Type B pancreatic cell (in vitro differentiated cells): ENCODE results near the gene CCL24. TPM values are rescaled to one million over a fixed set of nuclear protein-coding genes. Genes with fewer than 3 reads are reported as not detected.
"Not testable (repeated sequence)": the region's sequence is repeated elsewhere in the genome, so short reads cannot be mapped to it uniquely, and the experiment has no call there.

Source experiments
- DNase-seq: peaks from one replicate; pipeline ENCODE4 v3.0.0; 2021; ENCODE audit warnings: mixed read lengths; ENCODE audit not compliant: unreplicated experiment; ENCODE audit errors: extremely low spot score
- H3K27ac Mint-ChIP-seq: 2 replicates; pipeline ENCODE4 v1.8.0; 2021; ENCODE audit warnings: mild to moderate bottlenecking, mixed read lengths
- H3K27me3 Mint-ChIP-seq: 2 replicates; pipeline ENCODE4 v1.8.0; 2021; ENCODE audit warnings: mixed read lengths
- H3K36me3 Mint-ChIP-seq: 2 replicates; pipeline ENCODE4 v1.8.0; 2021; ENCODE audit warnings: mixed read lengths
- H3K4me1 Mint-ChIP-seq: one replicate; pipeline ENCODE4 v1.8.0; 2021; ENCODE audit warnings: mixed read lengths; ENCODE audit not compliant: unreplicated experiment
- H3K4me3 Mint-ChIP-seq: 2 replicates; pipeline ENCODE4 v1.8.0; 2021; ENCODE audit warnings: mild to moderate bottlenecking, mixed read lengths
- H3K9me3 Mint-ChIP-seq: 2 replicates; pipeline ENCODE4 v1.8.0; 2021; ENCODE audit warnings: mixed read lengths
- CTCF ChIP-seq: fragments of 200-600 bp; sonication (generic); conservative IDR thresholded peaks from 2 replicates; pipeline ENCODE4 v1.5.0; 2021; ENCODE audit warnings: antibody characterized with exemption, mild to moderate bottlenecking
- total RNA-seq: library from RNA; stranded (reverse); gene quantifications from 2 replicates; pipeline ENCODE4 v1.2.1, GENCODE V29; 2021; ENCODE audit warnings: low replicate concordance

Gene CCL24
- total RNA-seq, 1 donor from 2014 or later: not detected

- Mint-ChIP-seq H3K27ac (no peak overlapping the region), H3K4me1 (no peaks in the 10 kb centered on the region), H3K36me3 (no peaks in the 10 kb centered on the region), H3K4me3 (no peak overlapping the region), H3K27me3 (peaks cover 6% of the 10 kb centered on the region), H3K9me3 (peaks cover 6% of the 10 kb centered on the region)
- TF ChIP-seq CTCF: no peak
- no peak for DNase-seq
Observed at GRCh38 chr7:75804004-75804403, 9.6 kb downstream of the CCL24 start.

GRCh38 chr7:75802552-75802821 is 11.1 kb downstream of the CCL24 start:
- no peak overlapping the region for H3K4me3 Mint-ChIP-seq
- no peaks in the 10 kb centered on the region for H3K4me1 Mint-ChIP-seq
- no peak overlapping the region for H3K27ac Mint-ChIP-seq
- no peak for TF ChIP-seq CTCF
- H3K27me3 Mint-ChIP-seq: peaks cover 6% of the 10 kb centered on the region
- DNase-seq: no peak
- H3K9me3 Mint-ChIP-seq: peaks cover 6% of the 10 kb centered on the region
- no peaks in the 10 kb centered on the region for H3K36me3 Mint-ChIP-seq

- H3K9me3 Mint-ChIP-seq: no peaks in the 10 kb centered on the region
- H3K4me3 Mint-ChIP-seq: no peak overlapping the region
- no peak overlapping the region for H3K27ac Mint-ChIP-seq
- H3K4me1 Mint-ChIP-seq: no peaks in the 10 kb centered on the region
- H3K27me3 Mint-ChIP-seq: peaks cover 6% of the 10 kb centered on the region
- H3K36me3 Mint-ChIP-seq: no peaks in the 10 kb centered on the region
- DNase-seq: no peak
- no peak for TF ChIP-seq CTCF
Observed at GRCh38 chr7:75798770-75799169, 14.8 kb downstream of the CCL24 start.

- Mint-ChIP-seq H3K27me3 (peaks cover 4% of the 10 kb centered on the region), H3K9me3 (no peaks in the 10 kb centered on the region), H3K4me3 (no peak overlapping the region), H3K36me3 (no peaks in the 10 kb centered on the region), H3K4me1 (no peaks in the 10 kb centered on the region), H3K27ac (no peak overlapping the region)
- DNase-seq: no peak
- TF ChIP-seq CTCF: no peak
Observed at GRCh38 chr7:75796420-75796819, 17.2 kb downstream of the CCL24 start.

DNA sequence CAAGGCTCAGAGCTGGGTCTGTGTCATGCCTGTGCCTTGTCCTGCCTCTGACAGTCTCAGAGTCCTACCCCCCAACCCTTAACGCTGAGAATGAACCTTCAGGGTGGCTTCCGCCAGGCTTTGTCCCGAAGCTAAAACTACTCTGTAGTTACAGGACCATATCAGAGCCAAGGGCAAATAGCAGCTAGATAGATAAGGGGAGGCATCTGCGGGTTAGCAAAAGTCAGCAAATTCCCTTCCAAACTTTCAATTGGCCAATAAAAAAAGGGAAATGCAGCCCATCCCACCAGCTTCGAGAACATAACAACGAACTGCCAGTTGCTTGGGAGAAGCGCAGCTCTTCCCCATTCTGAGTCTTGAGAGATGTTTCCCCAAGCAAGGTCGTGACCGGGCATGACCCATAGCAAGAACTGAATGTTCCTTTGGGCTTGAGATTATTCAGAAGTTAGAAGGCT is 17.7 kb downstream of the CCL24 start:
- H3K36me3 Mint-ChIP-seq: no peaks in the 10 kb centered on the region
- no peak for TF ChIP-seq CTCF
- H3K27me3 Mint-ChIP-seq: peaks cover 4% of the 10 kb centered on the region
- no peaks in the 10 kb centered on the region for H3K4me1 Mint-ChIP-seq
- H3K9me3 Mint-ChIP-seq: no peaks in the 10 kb centered on the region
- no peak overlapping the region for H3K27ac Mint-ChIP-seq
- DNase-seq: no peak
- no peak overlapping the region for H3K4me3 Mint-ChIP-seq

DNA sequence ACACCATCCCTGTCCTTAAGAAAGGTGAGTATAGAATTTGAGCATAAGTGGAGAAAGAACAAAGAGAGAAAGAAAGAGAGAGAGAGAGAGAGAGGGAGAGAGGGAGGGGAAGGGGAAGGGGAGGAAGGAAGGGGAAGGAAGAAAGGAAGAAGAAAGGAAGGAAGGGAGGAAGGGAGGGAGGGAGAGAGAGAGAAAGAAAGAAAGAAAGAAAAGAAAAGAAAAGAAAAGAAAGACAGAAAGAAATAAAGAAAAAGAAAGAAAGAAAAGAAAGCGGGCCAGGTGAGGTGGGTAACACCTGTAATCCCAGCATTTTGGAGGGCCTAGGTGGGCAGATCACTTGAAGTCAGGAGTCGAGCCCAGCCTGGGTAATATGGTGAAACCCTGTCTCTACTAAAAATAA is 19.9 kb downstream of the CCL24 start:
- H3K36me3 Mint-ChIP-seq: no peaks in the 10 kb centered on the region
- H3K27ac Mint-ChIP-seq: no peak overlapping the region
- no peak for TF ChIP-seq CTCF
- no peak overlapping the region for H3K4me3 Mint-ChIP-seq
- no peaks in the 10 kb centered on the region for H3K4me1 Mint-ChIP-seq
- no peak for DNase-seq
- no peaks in the 10 kb centered on the region for H3K9me3 Mint-ChIP-seq
- peaks cover 7% of the 10 kb centered on the region for H3K27me3 Mint-ChIP-seq

DNA sequence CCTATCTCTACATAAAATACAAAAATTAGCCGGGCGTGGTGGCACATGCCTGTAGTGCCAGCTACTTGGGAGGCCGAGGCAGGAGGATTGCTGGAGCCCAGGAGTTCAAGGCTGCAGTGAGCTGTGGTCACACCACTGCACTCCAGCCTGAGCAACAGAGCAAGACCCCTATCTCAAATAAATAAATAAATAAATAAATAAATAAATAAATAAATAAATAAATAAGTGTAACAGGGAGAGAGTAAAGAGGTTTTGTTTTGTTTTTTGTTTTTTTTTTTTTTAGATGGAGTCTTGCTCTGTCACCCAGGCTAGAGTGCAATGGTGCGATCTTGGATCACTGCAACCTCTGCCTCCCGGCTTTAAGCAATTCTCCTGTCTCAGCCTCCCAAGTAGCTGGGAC is 21.0 kb downstream of the CCL24 start:
- DNase-seq, H3K36me3 Mint-ChIP-seq, H3K4me1 Mint-ChIP-seq, H3K4me3 Mint-ChIP-seq, H3K27me3 Mint-ChIP-seq, H3K9me3 Mint-ChIP-seq, H3K27ac Mint-ChIP-seq: not testable (repeated sequence)
